ENCODE data around the gene ZIC1.

DNA sequence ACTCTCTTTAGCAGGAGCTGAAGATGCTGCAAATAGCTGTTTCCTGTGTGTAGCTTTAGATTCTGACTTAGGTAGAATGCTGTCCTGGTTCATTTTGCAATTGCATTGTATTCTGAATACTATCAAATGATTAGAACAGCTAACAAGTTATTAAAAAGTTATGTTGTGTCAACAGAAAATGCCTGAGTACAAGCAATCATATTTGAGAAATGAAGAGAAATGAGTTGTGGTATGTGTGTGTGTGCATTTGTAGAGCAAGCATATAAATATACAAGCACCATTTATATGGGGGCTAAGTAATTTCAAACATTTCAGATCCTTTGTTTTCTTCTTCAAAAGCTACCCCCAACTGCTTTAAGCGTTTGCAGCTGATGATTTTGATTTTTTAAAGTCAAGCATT is 7.8 kb downstream of the ZIC1 start:
- TF ChIP-seq, protein P1, sequence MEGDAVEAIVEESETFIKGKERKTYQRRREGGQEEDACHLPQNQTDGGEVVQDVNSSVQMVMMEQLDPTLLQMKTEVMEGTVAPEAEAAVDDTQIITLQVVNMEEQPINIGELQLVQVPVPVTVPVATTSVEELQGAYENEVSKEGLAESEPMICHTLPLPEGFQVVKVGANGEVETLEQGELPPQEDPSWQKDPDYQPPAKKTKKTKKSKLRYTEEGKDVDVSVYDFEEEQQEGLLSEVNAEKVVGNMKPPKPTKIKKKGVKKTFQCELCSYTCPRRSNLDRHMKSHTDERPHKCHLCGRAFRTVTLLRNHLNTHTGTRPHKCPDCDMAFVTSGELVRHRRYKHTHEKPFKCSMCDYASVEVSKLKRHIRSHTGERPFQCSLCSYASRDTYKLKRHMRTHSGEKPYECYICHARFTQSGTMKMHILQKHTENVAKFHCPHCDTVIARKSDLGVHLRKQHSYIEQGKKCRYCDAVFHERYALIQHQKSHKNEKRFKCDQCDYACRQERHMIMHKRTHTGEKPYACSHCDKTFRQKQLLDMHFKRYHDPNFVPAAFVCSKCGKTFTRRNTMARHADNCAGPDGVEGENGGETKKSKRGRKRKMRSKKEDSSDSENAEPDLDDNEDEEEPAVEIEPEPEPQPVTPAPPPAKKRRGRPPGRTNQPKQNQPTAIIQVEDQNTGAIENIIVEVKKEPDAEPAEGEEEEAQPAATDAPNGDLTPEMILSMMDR (IDR thresholded peaks at IDR 0.05), result no peak
- TF ChIP-seq SIN3A (IDR thresholded peaks at IDR 0.05; ENCODE audit: borderline replicate concordance, insufficient read depth, low read depth, low read length) (no peak), POLR2AphosphoS5 (IDR thresholded peaks at IDR 0.05; ENCODE audit: low read depth, low read length) (no peak)
